HG03457 (cell line): Measurements from ENCODE around the gene SH3RF3.

Experiments
- ATAC-seq: cut with Tn5 transposase; IDR thresholded peaks from one replicate; pipeline ENCODE4 v1.9.1; 2021; ENCODE audit warnings: moderate number of reproducible peaks; ENCODE audit not compliant: unreplicated experiment

Gene SH3RF3

DNA sequence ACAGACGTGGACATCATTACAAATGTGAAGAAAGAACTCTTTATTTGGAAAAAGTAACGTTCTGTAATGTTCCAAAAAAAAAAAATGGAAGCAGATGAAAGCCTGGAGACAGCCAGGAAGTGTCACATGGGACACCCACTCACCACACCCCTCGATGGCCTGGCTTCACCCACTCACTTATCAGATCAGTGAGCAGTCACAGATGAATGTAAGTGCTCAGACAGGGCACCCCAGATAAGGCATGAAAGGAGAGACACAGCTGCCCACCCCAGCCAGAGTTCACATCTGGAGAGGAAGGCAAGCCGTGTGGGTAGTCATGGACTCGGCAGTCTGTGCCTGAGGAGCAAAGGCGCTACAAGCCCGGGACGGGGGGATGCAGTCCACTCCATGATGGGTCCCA, 379.6 kb downstream of the SH3RF3 start:
- no peak for ATAC-seq

DNA sequence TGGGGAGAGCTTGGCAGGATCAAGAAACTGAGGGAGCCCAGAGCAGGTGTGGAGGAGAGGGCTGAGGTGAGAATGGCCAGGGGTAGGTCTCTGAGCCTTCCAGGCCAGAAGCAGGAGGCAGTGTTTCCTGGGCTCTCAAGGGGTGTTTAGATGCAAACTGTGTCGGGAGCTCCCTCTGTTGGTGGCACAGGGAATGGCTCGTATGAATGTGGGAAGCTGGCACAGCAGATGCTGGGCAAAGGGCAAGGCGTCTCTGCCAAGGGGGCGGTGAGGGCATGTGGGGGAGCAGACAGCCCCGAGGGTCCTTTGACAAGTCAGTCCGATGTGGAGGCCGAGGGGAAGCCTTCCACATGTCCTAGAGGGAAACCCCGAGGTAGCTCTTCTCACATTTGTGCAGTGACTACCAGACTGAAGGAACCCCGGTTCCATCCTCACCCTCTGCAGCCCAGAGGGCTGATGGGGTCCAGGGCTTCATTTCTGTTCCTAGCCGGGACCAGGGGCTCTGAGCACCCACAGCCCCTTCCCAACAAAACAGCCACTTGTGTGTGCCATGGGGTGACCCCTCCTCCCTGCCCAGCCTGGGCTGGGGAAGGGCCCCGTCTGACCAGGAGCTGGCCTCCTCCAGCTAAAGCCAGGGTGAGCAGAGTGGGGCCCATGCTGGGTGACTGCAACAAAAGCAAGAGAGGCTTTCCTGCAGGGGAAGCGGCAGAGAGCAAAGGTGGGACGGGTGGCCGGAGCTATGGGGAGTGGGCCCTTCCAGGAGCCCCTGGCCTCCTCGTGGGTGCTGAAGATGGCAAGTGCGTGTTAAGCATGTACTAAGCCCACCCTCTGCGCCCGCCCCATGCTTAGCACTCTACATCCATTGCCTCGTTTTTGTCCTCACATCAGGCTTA, 381.4 kb downstream of the SH3RF3 start:
- no peak for ATAC-seq

DNA sequence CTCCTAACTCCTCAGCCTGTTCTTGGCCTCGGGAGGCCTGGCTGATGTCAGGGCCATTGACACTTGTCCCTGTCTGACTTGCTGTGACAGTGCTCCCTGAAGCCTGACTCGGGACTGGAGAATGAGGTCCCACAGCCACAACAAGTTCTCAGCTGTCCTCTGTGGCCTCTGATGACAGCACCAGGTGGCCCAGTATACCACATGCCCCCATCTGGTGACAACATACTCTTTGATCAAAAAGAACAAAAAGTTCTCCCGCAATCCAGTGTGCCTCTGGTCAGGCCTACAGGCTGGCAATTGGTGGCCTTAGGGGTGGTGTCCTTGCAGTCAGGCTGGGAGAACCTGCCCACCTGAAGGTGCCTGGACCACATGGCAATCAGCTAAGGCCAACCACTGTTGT, 382.2 kb downstream of the SH3RF3 start:
- ATAC-seq, result no peak

DNA sequence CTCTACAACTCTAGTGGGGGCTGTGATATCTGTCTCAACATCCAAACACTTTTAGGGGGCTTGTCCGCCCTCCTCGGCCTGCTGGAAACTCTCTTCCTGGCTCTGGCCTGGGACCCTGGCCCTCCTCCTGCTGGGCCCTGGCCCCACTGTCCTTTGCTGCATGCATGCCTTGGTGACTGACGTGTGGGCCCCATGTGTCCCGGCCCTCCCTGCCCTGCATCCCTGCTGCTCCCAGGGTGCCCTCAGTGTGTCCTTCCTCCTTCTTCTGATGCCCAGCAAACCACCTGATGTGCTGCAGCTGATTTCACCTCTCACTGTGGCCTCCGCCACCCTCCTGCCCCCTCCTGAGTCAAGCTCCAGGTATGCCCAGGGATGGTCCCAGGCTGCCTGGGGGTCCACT, 383.1 kb downstream of the SH3RF3 start:
- ATAC-seq, result no peak

DNA sequence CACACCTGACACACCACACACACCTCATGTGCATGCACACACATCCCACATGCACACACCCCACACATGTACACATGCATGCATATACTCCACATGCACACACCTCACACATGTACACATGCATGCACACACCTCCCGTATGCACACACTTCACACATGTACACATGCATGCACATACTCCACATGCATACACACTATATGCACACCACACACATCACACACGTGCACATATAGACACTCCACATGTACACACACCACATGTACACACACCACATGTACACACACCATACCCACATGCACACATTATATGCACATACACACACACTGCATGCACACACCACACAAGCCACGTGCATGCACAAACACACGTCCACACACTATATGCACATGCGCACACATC, 384.2 kb downstream of the SH3RF3 start:
- ATAC-seq, result no peak

DNA sequence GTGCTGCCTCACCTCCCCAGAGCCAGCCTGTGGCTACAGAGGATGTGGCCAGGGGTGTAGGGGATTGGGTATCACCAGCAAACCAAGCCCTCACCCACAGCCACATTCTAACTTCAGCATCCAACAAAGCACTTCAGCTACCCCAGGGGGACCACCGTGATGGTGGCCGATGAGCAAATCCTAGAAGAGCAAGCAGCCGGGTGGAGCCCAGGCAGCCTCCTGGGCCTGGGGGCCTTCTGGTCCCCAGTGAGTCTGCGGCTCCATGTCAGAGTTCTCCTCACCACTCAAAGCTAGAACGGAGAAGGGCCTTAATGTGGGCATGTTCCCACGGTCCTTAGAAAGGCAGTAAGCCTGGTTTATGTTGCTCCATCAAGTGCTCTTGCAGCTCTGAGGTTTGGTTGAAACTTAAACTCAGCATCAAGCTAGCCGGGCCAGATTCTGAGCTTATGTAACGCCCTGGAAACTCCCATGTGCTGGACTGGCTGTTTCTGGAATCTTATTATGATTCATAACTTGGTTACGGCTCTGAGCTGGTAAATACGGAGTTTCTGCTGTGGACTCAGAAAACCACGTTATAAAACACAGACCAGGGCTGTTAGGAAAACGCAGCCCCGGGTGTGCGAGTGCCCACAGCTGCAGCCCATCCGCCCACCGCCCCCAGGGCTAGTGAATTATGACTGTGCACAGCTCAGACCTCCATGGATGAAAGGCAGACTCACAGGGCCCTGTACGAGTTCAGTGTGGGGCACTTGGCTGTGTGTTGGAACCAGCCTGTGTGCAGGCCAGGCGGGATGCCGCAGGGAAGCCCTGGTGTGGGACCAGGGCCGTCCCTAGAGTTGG, 385.0 kb downstream of the SH3RF3 start:
- peak; percentile 73 for ATAC-seq

DNA sequence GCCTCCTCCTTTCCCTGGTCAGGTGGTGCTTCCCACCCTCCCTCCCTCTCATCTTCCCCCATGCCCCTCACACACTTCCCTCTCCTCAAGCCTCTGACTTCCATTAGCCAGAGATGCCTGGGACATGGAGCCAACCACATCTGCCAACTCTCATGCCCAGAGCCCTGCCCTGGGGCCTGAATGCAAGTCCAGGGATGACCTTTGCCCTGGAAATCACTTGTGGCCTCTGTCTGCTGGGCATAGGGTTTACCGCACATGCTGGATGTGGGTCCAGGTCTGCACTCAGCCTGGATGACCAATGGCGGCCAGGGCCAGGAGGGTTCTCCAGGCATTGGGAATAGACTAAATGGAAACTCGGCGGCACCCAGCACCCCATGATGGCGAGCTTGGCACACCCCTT, 385.9 kb downstream of the SH3RF3 start:
- ATAC-seq, result no peak

DNA sequence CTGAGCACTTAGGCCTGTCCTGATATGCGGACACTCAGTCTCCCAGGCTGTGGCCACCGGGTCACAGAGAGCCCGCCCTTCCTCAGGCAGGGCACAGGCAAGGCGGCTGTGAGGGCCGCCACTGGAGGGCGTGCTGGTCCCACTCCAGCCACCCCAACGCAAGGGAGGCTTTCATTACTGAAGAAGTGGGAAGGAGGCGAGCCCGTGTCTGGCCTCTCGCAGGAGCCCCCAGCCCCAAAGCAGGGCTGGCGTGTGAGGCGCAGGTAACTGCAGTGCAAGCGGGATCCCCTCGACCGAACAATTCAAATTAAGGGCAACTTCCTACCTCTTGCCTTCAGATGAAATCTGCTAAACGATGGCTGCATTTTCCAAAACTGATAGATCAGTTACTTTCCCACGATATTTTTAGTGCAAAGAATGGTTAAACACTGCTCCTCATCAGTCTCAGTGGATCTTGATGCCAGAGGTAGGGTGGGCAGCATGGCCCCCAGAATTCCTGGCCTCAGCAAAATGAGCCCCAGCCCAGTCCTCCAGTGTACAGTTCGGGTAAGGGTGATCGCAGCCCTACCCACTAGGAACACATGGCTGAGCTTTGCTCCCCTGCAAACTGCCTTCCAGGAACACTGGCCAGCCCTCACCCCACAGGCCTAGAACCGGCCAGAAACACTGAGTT, 387.6 kb downstream of the SH3RF3 start:
- ATAC-seq, result no peak

DNA sequence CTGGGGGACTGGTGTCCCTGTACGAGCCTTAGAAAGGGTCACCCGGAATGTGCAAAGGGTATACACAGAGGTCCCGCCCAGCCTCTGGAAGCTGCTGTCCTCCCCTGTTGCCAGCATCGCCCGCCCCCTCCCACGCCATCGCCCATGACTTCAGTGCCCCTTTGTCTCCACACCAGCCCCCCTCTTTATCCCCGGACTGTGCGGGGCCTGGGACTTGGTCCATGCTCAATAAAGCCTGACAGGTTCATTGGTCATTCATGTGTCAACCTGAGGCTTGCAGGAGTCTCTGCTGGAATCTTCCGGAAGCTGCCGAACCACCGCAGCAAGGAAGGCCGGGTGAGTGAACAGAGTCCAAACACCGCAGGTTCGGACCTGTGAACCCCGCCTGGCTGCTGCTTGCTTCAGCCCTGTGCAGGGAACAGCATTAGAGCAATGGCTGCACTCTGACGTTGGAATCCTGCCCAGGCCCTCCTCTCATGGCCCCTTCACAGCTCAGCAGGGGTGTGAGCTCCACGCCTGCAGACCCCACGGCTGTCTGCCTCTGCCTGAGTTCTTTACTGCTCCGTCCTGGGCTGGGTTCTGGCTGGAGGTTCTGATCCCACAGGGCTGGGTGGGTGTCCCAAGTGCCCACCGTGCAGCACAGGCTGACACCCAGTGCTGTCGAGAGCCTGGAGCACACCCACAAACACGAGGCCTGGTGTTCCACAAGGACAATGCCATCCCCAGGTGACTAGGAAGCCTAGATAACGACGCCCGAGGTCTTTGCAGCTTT, 388.3 kb downstream of the SH3RF3 start:
- no peak for ATAC-seq

DNA sequence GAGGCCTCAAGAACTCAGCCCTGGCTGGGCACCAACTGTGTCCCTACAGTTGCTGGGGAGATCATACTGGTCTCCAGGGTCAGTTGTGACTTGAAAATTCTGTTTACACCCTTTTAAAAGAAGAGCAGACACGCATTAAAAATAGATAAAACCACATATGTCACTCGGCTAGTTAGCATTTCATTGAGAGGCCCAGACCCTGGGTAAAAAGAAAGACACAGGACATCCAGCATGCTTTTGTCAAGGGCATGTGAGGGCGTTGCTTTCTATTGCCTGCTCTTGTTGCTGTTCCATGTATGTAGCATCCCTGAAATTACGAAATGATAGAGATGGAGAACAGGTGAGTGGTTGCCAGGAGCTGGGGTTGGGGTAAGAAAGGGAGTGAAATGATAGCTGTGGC, 390.5 kb downstream of the SH3RF3 start:
- ATAC-seq, result no peak

DNA sequence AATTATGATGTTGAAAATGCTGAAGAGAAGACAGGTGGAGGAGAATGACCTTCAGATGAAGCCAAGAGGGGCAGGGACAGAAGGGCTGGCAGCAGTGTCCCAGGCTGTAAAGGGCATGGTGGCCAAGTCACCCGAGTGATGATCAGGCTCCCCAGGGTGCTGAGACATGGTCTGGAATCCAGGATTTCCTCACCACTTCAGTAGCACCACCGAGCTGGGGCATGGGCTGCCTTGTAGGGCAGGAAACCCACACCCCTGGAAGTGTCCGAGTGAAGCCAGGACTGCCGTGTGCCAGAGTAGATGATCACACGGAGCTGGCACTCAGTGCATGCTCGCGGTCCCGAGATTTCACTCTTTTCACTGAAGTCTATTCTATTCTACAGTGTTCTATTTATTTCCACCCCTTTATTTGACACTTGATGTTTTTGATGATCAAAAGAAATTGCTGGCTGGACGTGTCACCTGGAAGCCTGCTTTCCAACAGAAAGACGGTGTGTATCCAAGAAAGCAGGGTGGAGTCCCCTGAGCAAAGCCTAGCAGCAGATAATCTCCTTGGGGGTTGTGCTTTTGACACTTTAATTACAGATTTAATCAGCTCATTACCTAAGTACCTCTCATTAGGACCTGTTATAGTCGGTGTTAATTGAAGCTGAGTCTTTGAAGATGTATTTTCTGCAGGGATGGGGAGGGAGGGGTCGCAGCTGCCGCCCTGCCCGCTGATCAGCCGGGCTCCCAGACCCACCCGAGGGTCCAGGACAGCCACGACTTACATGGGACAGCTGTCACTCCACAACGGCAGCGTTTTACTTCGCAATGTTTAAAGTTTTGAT, 392.4 kb downstream of the SH3RF3 start:
- no peak for ATAC-seq

DNA sequence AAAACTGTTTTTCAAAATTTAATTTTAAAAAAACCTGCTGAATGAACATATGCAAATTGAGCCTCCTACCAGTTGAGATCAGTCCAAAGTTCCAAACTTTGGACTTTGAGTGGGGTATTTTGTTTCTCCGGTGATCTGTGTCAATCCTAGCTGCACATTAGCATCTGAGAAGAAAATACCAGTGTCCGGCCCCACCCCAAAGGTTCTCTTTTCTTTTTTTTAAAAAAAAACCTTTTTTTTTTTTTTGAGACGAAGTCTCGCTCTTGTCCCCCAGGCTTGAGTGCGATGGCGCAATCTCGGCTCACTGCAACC, 393.0 kb downstream of the SH3RF3 start:
- ATAC-seq, result no peak

DNA sequence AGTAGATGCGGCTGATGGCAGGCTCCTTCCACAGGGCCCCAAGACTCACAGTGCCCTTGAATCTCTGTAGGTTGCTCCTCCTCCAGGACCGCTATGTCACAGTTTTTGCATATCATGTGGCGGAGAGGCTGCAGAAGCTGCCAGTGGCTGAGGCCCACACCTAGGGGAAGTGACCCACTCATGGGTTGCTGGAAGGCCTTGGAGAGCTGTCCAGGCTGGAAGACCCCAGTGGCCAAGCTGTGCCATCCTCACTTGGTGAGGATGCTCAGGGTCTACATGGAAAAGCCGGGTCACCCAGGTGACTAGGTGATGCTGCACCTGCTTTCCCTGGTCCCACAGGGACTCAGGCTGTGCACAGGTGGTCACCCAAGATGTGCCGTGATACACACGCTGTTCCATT, 394.1 kb downstream of the SH3RF3 start:
- no peak for ATAC-seq

DNA sequence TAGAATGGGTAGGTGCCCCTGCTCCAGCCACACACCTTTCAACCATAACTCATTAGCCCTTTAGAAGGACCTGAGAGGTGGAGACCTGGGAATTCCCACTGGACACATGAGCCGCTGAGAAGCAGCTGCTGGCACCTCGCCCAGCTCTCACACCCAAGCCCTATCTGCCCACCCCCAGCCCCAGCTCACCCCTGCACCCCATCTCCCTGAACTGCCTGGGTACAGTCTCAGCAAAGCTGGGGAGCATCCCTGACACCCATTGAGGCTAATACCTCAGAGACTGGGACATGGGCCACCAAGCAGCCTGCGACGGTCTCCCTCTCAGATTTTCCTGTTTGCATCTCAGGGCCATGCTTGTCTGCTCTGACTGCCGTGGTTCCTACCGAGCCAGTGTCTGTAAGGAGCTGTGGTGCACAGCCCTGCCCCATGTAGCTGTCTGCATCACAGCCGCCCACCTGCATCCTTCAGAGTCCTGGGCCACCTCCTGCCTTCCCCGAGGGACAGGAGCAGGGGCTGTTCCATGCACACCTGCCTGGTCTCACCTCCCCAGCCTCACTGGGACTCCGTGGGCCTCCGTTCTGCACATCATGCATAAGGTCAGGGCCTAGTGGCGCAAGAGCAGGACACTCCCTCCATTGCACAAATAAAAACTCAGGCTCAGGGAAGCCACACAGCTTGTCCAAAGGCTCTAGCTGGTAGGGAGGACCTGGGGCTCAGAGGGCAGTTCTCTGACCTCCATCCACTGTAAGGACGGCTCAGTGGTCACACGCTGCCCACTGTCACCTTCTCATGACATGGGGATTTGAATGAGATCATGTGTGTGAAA, 394.7 kb downstream of the SH3RF3 start:
- ATAC-seq, result no peak

DNA sequence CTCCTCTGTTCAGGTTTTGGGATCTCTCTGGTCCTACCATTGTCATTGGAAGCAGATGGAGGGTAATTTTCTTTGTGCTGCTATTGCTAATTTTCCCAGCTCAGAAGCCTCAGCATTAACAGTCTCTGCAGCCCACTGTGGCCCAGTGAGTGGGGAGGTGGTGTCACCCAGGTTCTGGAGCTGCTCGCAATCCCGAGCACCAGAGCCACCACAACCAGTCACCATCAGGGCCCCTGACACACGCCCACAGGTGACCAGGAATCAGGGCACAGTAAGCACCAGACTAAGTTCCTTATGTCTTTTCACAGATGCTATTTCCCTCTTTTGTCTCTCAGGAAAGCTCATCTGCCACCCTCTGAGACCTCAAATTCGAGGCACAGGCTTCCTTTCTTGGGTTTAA, 396.8 kb downstream of the SH3RF3 start:
- ATAC-seq, result no peak

DNA sequence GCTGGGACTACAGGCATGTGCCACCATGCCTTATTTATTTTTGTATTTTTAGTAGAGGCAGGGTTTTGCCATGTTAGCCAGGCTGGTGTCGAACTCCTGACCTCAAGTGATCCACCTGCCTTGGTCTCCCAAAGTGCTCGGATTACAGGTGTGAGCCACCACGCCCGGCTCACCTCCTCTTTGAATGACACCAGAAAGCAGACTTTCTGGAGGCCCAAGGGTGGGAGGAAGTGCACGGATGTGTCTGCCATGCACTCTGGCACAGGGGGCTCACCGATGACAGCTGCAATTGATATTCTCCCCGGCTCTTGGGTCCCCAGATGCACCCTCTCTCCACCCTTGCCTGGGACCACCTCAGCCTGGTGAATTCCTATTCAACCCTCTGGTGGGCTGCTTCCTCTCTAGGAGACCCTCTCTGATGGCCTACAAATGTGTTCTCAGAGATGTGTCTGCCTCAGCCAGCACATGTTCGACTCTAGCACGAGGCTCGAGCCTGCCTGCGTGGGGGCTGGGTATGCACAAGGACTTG, 397.5 kb downstream of the SH3RF3 start:
- ATAC-seq, result no peak

DNA sequence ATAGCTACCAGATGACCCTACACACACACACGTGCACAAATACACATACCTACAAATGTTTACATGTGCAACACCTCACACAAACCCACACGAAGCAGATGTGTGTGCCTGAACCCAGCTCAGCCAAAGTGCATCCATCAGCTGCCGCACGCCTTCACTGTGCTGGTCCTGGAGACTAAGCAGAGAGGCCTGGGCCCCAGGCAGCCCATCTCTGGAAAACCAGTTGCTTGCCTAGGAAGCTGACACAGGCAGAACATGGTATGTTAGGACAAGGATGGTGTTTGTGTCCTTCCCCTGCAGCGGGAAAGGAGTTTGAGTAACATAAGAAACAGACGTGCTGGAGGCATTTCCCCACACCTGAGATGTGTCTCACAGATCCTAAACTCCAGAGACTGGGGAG, 398.1 kb downstream of the SH3RF3 start:
- no peak for ATAC-seq

DNA sequence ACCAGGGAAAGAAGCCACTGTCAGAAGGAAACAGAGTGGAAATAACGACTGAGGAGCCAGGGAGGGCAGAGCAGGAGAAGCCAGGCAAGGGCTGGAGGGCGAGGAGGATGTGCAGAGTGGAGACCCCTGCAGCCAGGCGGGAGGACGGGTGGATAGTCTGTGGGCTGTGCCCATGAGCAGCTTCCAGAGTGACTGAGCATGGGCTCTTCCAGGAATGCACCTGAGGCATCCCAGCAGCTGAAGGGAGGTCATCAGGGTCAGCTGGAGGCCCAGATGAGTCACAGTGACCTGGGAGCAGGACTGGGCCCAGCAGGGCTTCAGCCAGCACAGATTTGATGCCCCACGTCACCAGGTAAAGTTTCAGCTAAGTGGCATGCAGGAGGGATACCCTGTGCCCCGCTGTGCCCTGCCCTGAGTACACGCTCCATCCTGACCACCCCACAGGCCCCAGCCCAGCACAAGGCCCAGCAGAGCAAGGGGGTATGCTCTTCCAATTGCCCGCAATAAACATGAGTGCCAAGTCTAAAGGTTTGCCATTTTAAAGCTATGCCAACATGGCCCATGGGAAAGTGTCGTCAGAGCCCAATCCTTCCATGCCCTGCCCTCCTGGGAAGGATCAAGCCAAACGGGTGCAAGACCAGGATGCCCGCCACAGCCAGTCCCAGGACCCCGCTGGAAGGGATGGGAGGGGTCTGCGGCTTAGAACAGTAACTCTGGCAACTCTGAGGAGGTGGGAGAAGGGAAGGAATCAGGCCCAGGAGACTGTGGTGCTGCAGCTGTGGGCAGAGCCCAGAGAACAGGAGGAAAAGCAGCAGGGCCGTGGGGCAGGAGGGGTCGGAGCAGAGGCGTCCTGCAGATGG, 399.1 kb downstream of the SH3RF3 start:
- ATAC-seq, result no peak
